WERI-Rb-1 (cell line): ENCODE results near the gene EYA4.

Source experiments
- DNase-seq: peaks from one replicate; pipeline ENCODE4 v3.0.0-alpha.2; 2020
- H3K27ac ChIP-seq: fragments of 250-450 bp; sonication (Bioruptor Pico); 2 replicates; pipeline ENCODE4 v1.5.1; 2020; ENCODE audit warnings: mild to moderate bottlenecking, moderate library complexity
- H3K27me3 ChIP-seq: fragments of 250-450 bp; sonication (Bioruptor Pico); 2 replicates; pipeline ENCODE4 v1.5.1; 2021; ENCODE audit warnings: mild to moderate bottlenecking, low read depth, moderate library complexity; ENCODE audit not compliant: insufficient read depth, severe bottlenecking
- H3K36me3 ChIP-seq: fragments of 250-450 bp; sonication (Bioruptor Pico); 2 replicates; pipeline ENCODE4 v1.5.1; 2020; ENCODE audit warnings: mild to moderate bottlenecking, moderate library complexity
- H3K4me3 ChIP-seq: 2 replicates; pipeline ENCODE4 v1.5.1; 2011; ENCODE audit warnings: low read depth, mild to moderate bottlenecking, control low read depth, low read length
- H3K9me3 ChIP-seq: fragments of 250-450 bp; sonication (Bioruptor Pico); 2 replicates; pipeline ENCODE4 v1.5.1; 2021; ENCODE audit warnings: mild to moderate bottlenecking, moderate library complexity; ENCODE audit not compliant: severe bottlenecking
- CTCF ChIP-seq: IDR thresholded peaks from 2 replicates; pipeline ENCODE4 v1.5.1; 2011; ENCODE audit warnings: low read depth, mild to moderate bottlenecking, control low read depth, inconsistent platforms, low read length

EYA4 gene

GRCh38 chr6:133390168-133390567 lies 149.0 kb downstream of the EYA4 start:
- Histone ChIP-seq H3K36me3 (no peaks in the 10 kb centered on the region), H3K9me3 (no peaks in the 10 kb centered on the region), H3K27ac (no peak overlapping the region), H3K27me3 (peaks cover 29% of the 10 kb centered on the region), H3K4me3 (no peak overlapping the region)
- no peak for DNase-seq
- no peak for TF ChIP-seq CTCF

DNA sequence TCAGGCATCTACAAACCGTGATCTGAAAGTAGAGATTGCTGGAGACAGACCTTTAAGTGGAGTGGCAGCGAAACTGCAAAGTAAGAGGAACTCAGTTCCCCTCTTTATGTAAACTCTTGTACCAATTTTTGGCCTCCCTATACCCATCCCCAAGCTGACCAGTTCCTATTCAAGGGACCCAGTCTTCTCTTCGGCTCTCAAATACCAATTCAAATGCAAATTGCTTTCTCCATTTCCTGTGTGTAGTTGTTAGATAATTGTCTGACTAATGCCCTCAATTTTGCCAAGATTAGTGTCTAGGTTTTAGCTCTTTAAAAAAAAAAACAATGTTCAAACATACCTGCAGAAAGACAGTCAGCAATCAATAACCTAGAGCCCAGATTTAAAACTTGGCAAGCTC lies 150.9 kb downstream of the EYA4 start:
- no peaks in the 10 kb centered on the region for H3K36me3 ChIP-seq
- H3K4me3 ChIP-seq, result no peak overlapping the region
- DNase-seq, result no peak
- TF ChIP-seq CTCF, result no peak
- H3K27me3 ChIP-seq, result peaks cover 26% of the 10 kb centered on the region
- H3K9me3 ChIP-seq, result no peaks in the 10 kb centered on the region
- H3K27ac ChIP-seq, result no peak overlapping the region

DNA sequence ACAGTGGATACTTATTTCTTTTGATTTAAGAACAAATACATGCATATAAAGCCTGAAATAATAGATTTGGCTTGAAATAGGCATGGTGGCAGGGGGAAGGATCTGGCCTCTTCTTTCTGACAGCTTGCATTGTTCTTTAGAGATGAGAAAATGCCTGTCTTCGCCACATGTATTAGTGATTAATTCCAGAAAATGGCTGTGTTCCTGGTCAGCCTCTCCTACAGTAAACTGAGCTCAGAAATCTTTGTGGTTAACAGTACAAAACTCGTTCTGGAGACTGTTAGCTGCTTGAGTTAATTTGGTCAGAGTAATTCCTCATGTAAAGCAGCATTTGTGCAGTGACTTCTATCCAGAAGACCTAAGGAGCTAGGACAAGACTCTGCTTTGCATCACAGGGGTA lies 151.5 kb downstream of the EYA4 start:
- H3K4me3 ChIP-seq, result no peak overlapping the region
- DNase-seq, result no peak
- no peaks in the 10 kb centered on the region for H3K36me3 ChIP-seq
- no peak overlapping the region for H3K27ac ChIP-seq
- no peaks in the 10 kb centered on the region for H3K9me3 ChIP-seq
- no peak for TF ChIP-seq CTCF
- peaks cover 24% of the 10 kb centered on the region for H3K27me3 ChIP-seq

- no peaks in the 10 kb centered on the region for H3K36me3 ChIP-seq
- no peaks in the 10 kb centered on the region for H3K9me3 ChIP-seq
- TF ChIP-seq CTCF, result no peak
- H3K27ac ChIP-seq, result no peak overlapping the region
- no peak for DNase-seq
- H3K27me3 ChIP-seq, result peaks cover 20% of the 10 kb centered on the region
- H3K4me3 ChIP-seq, result no peak overlapping the region
Observed at GRCh38 chr6:133393891-133394290, 152.7 kb downstream of the EYA4 start.

DNA sequence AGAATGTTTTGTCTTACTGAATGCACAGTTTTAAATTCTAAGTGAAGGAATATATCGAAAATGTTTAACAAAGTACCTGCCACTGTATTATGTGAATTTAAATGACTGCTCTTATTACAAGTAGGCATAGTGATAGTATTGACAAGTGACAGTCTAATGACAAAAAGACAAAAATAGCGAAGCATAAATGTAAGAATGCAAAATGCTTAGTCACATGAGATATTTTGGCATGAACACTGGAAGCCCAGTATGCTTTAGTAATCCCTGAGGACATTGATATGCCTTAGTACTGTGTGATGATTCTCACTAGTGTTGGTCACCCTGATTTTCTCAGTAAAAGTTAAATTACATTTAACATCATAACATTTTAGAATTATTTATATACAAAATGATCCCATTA lies 153.5 kb downstream of the EYA4 start:
- H3K27ac ChIP-seq, result no peak overlapping the region
- H3K9me3 ChIP-seq, result no peaks in the 10 kb centered on the region
- no peaks in the 10 kb centered on the region for H3K36me3 ChIP-seq
- TF ChIP-seq CTCF, result no peak
- no peak for DNase-seq
- peaks cover 17% of the 10 kb centered on the region for H3K27me3 ChIP-seq
- no peak overlapping the region for H3K4me3 ChIP-seq

DNA sequence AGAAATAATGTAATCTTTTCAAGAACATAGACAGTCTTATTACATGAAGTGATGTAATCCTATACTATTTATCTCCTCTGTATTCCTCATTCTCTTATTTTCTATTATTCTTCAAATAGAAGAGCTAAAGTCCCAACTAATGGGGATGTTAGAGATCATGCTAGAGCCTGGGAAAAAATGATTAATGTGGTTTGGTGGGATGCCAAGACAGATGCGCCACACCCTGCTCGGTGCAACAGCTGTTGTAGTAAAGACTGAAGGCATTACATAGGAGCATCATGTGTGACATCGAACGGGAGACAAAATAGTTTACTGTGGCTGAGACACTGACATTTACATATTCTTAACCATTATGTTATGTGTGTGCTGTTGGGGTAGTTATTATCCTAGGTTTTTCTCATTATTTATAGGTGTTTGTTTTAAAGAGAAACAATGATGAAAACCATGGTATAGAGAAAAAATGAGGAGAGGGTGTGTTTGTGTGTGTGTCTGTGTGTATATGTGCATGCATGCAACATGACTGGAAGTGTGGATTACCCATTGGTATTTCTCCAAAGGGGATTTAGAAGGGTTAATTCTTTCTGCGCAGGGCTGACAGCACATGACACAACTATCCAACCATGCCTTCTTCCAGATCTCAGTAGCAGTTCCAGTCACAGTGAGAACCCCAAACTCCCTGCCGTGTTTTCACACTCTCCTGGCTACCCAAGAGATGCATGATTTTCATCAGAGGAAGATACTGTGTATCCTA lies 155.3 kb downstream of the EYA4 start:
- Histone ChIP-seq H3K36me3 (no peaks in the 10 kb centered on the region), H3K4me3 (no peak overlapping the region), H3K27me3 (peaks cover 12% of the 10 kb centered on the region), H3K9me3 (no peaks in the 10 kb centered on the region), H3K27ac (no peak overlapping the region)
- no peak for TF ChIP-seq CTCF
- no peak for DNase-seq
